Measurements from ENCODE around the gene POC1B.

Gene POC1B

DNA sequence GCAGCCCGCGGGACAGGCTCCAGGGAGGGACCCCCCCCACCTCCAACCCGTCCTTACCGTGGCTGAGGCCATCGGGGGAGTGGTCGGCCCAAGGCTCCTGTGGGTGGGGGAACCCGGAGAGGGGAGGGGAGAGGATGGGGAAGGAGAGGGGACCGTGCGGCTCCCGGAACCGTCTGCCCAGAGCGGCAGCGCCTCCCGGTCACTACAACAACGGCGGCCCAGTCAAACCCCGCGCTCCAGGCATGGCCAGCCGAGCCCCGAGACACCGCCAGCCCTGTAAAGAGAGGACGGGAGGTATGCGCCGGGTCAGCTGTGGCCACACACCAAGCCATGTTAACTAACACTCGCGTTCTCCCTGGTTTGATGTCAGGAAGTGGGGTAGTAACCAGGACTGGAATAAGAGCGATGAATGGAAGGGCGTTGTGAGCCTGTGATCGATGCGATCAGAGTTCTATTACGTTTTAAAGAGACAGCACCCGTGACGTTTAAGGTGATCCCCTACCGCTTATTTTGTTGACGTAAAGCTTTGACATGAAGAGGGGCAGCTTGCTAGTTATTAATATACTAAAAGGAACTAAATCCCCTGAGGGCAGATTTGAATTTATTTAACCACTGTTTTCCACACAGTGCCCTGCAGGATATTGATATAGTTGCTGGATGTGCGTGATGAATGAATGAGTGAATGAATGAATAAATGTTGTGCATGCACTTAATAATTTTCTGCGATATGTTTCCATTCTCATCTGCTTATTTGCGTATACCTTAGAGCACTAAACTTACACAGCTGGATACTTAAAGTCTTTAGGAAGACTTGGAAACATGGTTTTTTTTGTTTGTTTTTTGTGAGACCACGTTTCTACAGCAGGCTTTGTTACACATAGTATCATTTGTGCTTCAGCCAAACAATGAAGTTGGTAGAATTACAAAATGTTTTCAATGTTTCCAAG lies at the start of gene POC1B:
Gene POC1B, minus strand, starts transcription at position 224 of the 947 bp plus-strand sequence. Its CDS starts 152 bp downstream, at position 72.
- peak; percentile 93 for DNase-seq

DNA sequence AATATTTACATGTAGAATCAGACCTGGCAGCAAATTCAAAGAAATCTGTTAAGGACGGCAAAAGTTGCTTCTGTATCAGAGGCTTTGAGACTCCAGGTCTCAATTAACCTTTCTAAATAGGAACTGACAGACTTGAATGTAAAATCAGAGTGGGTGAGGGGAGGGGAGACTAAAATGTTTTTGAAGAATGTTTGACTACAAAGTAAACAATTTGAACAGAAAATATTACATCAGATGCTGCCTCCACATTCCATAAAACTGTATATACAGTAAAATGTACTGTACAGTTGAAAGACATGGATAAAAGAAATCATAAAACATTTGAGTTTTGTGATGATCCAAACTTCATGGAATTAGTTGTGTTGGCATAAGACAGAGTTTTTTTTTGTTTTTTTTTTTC lies 49.5 kb upstream of the POC1B start:
- DNase-seq = no peak

DNA sequence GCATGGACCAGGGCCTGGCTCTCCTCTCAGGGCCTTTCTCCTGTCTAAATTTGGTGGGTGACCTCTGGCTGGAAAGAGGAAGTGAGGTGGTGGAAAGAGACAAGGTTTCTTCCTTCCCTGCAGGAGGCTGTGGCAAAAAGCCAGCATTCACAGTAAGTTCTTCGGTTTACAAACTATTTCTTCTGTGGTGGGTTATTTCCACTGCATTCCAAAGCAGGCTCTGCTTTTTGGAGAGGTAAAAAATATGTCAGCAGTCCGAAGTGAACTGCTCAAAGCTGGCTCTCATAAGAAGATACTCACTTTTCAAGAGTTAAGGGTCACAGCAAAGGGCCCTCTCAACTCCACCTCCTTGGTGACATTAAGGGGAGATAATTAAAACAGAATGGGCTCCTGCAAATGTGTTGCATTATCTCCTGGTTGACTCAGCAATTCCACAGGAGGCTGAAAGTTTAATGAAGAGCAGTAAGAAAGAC lies 48.9 kb upstream of the POC1B start:
- DNase-seq = no peak

DNA sequence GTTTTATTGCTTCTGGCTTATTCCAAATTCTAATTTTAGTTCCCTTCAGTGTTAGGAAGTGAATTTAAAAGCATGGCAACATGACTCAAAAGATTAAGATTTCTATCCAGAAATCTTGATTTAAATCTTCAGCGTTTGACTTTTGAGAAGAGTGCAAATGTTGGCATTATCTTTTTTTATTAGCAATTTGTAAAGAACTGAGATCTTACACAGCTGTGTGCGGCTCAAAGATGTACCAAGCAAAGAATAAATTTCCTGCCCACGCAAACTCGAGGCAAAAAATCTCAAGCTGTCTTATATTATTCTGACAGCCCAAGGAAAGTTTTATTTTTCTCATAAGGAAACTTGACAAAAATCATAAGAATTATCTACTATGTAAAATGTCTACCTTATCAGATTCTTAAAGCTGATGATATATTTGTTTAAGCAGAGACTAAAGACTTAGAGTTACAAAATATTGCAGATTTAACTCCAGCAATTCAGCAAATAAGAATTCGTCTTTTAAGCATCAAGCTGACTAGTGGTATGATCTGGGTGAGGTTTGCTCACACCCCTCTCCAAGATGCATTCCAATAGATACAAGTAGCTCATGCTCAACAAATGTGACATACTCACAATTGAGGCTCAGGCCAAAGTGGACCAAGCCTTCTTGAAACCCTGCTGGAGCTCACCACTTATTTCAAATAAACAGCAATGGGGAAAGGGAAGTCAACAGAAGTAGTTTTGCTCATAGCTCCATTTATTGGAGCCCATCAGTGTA lies 47.4 kb upstream of the POC1B start:
- DNase-seq = no peak

DNA sequence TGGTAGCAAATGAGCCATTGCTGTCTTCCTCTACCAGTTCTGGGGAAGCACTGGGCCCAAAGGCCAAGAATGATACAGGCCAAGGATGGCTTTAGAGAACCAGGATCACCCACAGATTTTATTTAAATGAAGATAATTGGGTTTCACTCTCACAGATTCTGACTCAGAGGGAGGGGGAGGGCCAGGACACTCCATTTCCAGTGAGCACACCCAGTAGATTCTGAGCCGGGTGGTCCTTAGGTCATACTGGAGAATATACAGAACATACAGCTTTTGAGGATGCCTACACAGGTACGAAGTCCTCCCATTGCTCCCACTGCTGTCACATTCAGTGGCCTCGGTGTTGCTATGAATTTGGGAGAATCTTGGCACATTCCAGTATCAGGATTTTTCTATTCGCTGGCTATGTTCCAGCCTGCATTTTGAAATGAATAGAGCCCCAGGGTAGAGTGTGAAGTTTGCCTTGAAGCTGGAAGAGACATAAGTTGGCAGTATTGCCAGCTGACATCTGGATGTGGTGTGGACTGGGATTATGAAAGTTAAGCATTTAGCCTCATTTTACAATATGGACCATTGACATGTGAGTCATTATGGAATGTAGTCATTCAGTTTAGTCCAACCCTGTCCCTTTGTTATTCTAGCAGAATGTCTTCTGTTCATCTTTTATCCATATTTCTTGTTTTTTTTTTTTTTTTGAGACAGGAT lies 45.8 kb upstream of the POC1B start:
- DNase-seq = no peak

DNA sequence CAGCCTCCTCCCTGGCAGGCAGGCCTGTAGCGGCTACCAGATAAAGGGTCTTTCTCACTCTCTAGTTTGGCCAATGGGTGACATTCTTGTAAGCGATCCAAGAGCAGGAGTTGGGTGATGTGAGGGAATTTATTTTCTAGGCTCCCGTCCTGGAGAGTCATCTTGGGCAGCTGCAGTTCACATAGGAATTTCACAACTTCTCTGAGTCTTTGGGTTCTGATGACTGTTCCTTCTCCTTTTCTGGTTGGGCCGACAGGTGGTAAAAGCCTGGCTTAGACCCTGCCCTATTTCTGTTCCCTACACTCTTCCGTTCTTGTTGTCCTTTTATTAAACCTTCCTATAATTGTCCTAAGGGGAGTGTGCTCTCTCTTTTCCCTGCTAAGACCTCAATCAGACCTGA lies 42.6 kb upstream of the POC1B start:
- DNase-seq = no peak

DNA sequence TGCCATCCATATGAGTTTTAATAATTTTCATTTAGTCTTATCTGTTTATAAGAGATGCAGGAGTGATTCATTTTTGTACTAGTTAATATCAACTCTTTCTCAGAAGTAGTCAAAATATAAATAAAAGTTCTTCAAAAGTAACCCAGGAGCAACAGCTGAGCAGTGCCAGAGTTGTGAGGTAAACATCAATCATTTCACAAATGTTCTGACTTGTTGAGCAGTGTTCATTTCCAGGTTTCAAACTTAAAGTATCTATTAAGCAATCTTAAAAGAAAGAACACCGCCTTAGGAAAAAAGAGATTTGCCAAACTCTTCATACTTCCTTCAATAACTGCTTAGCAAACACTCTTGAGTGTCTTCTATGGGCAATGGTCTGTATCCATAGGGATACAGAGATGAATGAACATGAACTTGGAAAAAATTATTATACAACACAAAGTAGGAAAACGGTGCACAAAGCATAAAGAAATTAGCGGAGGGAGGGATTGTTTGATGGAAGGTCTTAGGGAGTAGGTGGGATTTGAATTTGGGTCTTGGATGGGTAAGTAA lies 41.9 kb upstream of the POC1B start:
- no peak for DNase-seq

DNA sequence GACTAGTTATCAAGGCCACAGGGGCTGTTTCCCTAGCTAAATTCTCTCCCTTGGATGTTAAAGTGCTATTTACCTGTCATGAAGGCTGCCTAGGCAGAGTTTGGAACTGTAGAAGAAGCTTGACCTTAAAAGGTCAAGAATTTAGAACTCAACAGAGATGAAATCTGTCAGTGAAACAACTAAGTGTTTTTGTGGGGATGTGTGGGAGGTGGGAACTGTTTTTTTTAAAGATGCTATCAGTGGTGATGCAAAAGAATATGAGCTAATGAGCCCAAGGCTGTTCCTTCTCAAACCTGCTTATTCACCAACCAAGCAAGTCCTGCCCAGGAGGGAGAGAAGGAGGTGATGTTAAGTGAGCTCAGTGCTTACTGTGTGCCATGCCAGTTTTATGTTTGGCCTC lies 40.8 kb upstream of the POC1B start:
- DNase-seq = no peak

DNA sequence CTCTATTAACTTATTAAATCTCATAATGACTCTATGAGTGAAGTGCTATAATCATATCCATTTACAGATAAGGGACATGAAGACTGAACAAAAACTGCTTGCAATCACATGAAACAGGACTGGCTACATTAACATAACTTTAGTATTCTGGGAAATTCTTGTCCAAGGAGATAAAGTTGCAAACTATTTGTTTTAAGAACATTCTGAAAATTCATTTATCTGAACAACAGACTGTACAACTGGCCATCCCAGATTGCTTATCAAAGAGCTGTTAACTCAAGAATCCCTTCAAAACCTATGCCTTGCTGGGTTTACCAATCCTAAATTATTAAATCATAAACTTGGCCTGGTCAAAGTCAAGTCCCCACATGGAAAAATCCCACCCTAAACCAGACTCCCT lies 39.2 kb upstream of the POC1B start:
- peak; percentile 39 for DNase-seq

DNA sequence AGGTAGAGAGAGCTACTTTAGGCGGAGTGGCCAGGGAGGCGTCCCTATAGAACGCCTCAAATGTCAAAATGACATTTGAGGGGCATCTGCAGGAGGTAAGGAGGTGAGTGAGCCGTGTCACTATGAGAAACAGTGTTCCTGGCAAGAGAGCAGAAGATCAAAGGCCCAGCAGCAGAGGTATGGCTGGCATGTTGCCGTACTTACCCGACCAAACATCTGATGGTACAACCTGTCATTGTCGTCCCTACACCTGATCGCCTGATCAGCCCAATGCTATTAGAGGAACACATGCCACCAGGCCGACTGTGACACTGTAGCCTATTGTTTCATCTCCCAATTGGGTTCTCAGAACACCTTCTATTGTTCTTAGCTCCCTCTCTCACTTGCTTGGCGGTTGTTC lies 33.9 kb upstream of the POC1B start:
- DNase-seq = no peak

DNA sequence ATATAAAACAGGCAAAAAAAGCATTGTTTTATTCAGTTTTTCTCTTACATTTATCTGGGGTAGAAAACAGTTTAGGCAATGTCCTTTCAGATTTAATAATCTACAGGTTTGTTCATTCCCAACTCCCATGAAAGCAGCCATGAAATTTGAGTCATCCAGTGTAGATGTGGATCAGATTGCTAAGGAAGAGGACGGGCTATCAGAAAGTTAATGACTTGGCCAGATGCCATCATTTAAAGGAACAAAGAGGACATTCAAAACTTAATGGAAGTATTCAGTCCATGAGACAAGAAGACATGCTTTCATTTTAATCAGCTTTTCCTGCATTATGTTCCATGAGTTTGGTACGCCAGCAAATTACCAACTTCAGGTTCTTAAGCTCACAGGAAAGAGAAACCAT lies 31.1 kb upstream of the POC1B start:
- DNase-seq = peak; percentile 45

DNA sequence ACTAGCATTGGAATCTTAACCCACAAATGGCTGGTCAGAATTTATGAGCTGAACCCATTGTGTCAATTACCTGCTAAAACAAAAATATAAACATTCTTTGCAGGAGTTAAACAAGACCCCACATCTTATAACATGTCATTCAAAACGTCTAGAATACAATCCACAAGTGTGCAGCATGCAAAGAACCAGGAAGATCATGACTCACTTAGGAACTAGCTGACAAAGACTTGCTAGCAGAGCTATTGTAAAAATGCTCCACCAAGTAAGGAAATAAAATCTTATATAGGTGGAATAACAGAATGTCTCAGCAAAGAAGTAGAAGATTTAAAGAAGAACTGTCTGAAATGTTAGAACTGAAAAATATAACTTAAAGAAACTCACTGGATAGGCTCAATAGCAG lies 26.5 kb upstream of the POC1B start:
- DNase-seq = no peak

DNA sequence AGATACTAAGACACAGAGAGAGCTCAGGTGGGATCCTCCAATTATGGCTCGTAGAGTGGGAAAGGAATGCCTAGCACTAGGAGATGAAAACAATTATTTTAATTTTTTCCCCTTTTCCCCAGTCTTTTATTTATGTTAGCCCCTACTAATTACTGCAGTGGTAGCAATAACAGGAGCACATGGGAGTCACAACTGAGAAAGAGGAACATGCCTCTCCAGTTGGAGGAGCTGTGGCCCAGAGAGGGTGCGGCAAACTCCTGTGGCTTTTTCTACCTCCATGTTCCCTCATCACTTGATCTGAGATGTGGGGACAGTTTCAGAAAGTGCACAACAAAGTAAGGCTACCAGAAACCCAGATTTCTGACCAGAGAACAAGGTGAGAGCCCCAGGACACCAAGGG lies 25.9 kb upstream of the POC1B start:
- DNase-seq = no peak

DNA sequence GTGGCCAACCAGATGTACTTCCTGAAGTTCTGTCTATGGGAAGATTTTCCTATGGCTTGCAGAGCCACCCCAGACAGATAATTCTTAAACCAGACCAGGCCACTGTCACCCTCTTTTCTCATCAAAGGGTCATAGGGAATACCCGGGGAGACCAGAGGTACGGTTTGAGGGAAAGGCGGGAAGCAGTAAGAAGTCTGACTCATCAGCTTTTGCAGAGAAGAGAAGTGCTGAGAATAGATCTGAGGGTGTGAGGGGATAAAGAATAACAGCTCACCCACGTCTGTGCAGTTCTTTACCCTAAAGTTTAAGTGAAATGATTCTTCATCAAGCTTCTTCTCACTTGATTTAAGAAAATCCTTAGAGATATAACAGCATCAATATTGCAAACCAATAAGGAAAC lies 21.3 kb upstream of the POC1B start:
- no peak for DNase-seq

DNA sequence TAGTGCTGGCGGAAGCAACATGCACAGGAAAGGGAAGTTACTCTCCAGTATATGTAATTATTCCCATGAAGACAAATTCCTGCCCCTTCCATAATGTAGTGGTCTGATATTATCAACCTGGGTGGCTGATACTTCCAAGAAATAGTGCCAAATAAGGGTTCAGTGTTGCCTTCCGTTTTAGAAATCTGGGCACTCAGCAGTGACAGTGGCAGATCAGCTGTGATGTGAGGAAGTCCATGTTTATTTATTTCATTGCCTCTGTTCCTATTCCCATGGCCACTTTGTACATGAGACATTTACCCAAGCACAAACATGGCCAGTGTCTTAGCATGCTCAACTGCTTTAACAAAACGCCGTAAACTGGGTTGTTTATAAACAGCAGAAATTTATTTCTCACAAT lies 20.3 kb upstream of the POC1B start:
- no peak for DNase-seq

DNA sequence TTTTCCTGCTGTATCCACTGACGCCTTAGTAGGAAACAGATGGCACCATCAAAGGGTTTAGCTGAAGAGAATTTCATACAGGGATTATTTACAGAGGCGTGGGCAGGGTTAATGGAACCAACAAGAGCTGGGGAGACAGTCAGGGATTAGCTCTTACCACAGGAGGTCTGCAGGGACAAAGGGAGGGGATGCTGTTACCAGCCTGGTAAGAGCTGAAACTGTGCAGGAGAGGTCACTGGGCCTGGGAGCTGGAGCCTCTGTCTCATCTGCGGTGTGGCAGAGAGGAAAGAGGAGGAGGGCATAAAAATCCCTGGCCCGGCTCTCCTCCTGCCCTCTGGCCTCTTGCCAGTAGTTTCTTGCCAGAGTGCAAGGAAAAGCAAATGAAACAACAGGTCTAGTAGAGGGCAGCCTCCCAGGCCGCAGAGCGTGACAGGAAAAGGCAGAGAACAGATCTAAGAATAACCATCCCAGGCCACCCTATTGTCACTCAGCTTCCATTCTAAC lies 18.9 kb upstream of the POC1B start:
- peak; percentile 40 for DNase-seq

DNA sequence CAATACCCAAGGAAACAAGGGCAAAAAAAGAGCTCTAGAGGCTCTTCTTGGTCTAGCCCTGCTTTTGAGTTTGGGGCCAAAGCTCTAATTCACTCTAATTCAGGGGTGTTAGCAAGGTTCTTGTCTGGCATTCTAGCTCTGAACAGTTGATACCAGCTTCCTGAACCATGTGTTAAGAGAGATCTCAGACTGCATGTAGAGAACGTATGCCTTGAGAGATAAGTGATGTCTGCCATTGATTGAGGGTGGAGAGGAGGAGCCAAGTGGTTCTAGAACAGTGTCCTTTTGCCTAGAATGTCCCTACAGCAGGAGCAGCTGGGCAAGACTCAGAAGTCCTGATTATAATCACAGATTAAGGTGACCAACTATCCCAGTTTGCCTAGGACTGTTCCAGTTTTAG lies 18.2 kb upstream of the POC1B start:
- DNase-seq = no peak

DNA sequence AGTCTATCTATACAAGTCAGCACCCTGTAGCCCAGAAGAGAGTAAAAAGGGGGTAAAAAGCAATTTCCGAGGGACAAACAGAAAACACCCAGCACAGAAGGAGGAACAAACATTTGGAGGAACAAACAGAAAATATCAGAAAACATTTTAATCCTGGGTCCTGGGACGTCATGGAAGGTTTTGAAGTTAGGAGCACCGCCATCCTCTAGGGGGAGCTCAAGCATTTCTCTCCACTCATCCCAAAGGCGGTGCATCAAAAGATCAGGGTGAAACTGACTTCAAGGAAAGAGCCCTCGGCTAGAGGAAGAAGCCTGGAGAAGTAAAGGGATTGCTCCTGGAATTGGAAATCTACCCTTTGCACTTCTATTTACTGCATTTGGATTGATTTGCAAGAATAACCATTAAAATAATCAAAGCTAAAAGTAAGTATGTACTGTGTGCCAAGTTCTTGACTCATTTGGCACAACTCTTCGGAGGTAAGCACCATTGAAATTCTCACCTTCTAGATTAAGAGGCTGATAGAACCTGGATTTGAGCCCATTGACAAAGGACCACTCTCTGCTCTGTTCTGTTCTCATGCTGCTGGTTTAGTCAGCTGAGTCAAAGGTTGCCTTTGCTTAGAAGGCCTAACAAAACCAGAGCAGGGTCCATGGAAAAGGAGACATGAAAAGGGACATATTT lies 17.2 kb upstream of the POC1B start:
- DNase-seq = peak; percentile 66

DNA sequence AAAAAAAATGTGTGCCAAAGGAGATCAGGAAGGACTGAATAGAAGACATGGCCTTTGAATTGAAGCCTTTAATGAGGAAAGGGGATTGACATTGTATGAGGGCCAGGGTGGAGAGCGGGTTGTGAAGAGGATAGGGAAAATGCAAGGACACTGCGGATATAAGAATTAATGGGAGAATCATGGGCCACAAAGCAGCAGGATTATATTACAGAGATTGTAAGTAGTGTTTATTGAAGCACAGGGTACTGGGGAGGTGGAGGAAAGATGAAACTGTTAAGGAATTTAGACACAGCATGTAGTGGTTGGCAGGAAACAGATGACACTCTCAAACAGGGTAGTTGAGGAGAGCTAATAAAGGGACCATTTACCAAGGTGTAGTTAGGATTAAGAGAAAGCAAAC lies 16.4 kb upstream of the POC1B start:
- no peak for DNase-seq

DNA sequence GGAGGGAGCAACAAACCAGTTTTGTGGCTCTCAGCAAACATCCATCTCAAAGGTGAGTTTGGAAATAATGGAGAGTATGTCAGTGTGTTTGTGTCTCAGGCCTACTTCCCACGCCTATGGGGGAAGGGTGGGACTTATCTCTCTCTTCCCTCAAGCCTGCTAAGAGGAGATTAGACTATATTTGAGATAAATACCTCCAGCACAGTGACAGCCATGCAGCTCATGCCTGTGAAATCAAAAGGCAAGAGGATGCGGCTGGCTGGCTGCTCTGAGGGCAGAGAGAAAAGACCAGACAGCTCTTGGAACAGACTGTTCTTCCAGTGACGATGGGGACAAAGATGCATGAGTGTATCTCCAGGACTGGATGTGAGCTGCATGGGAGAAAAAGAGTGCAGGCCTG lies 14.7 kb upstream of the POC1B start:
- no peak for DNase-seq

DNA sequence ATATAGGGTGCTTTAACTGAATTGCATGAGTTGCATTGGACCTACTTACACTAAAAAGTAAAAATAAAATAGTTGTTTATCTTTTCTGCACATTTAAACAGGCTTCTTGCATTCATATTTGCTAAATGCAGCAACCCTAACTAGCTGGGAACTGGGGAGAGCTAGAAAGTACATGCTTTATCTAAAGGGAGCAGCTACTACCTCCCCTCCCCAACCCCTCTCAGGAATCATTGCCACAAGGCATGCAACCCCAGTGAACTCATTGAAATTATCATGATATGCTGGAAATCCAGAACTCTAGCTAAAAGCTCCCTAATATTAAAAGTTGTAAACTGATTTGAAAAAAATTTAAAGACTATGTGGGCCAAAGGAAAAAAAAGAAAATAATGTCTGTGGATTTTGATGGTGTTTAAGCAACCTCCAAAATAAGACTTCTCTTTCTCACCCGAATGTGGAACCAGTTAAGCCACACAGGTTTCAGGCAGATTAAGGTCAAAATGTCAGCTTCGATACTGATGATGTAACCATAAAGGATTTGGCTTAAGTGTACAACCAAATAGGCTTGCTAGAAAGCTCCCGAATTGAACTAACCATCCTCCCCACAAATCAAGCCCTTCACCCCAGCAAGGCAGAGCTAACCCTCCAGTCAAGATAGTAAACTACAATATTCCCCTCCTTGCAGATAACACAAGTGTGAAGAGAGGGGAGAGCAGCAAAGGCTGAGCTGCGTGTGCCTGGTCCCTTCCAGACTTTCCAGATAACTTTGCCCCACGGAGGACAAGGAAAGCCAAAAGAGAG lies 13.8 kb upstream of the POC1B start:
- no peak for DNase-seq

All from NCI-H1105 treated with DMSO at 0.1 percent for 48 hours (cell line).